Keratinocyte (primary cell): ENCODE measurements around the gene ABLIM1. TPM values are rescaled to one million over a fixed set of nuclear protein-coding genes. Genes with fewer than 3 reads are reported as not detected.

Source experiments
- DNase-seq: peaks from one replicate; pipeline ENCODE4 v3.0.0-alpha.2; 2011; ENCODE audit warnings: low read depth, missing footprints, low spot score
- FAIRE-seq: peaks from 2 replicates; lab custom pipeline; 2011; peaks lifted over from hg19 to GRCh38; lab: Jason Lieb, UNC
- H2AFZ ChIP-seq: 2 replicates; pipeline ENCODE4 v1.6.0; 2012; ENCODE audit warnings: low read length, control low read depth, inconsistent platforms; ENCODE audit not compliant: control insufficient read depth
- H3K27ac ChIP-seq: 2 replicates; pipeline ENCODE4 v1.5.1; 2011; ENCODE audit warnings: low read length; ENCODE audit not compliant: control insufficient read depth, insufficient read depth
- H3K27me3 ChIP-seq: 3 replicates; pipeline ENCODE4 v1.6.0; 2011; ENCODE audit warnings: low read length; ENCODE audit not compliant: control insufficient read depth, insufficient read depth; ENCODE audit errors: extremely low read depth
- H3K36me3 ChIP-seq, 2 experiments: 2 replicates in 1 of 2; 3 replicates in 1 of 2; pipeline ENCODE4 v1.5.1; 2011; ENCODE audit warnings: low read length in 2 of 2, mild to moderate bottlenecking in 1 of 2; ENCODE audit not compliant: control insufficient read depth in 2 of 2, insufficient read depth in 2 of 2; ENCODE audit errors: extremely low read depth in 1 of 2
- H3K4me1 ChIP-seq: 3 replicates; pipeline ENCODE4 v1.5.1; 2011; ENCODE audit warnings: low read length; ENCODE audit not compliant: control insufficient read depth, insufficient read depth; ENCODE audit errors: extremely low read depth
- H3K4me2 ChIP-seq: 3 replicates; pipeline ENCODE4 v1.6.0; 2011; ENCODE audit warnings: low read depth, low read length; ENCODE audit not compliant: control insufficient read depth, insufficient read depth; ENCODE audit errors: extremely low read depth
- H3K4me3 ChIP-seq, 3 experiments: fragments of 200-600 bp in 1 of 3; sonication (generic) in 1 of 3; 2 replicates in 2 of 3; 3 replicates in 1 of 3; pipeline ENCODE4 v1.5.1; 2011 to 2016; ENCODE audit warnings: low read length in 3 of 3, mild to moderate bottlenecking in 3 of 3, control low read depth in 2 of 3, inconsistent platforms in 1 of 3, low read depth in 1 of 3, mixed read lengths in 1 of 3, mixed run types in 1 of 3, moderate library complexity in 1 of 3; ENCODE audit not compliant: control insufficient read depth in 2 of 3, insufficient read depth in 2 of 3; ENCODE audit errors: extremely low read depth in 1 of 3
- H3K79me2 ChIP-seq: 2 replicates; pipeline ENCODE4 v1.6.0; 2012; ENCODE audit warnings: low read length; ENCODE audit not compliant: control insufficient read depth, insufficient read depth
- H3K9ac ChIP-seq: 3 replicates; pipeline ENCODE4 v1.6.0; 2011; ENCODE audit warnings: low read length; ENCODE audit not compliant: control insufficient read depth, insufficient read depth; ENCODE audit errors: extremely low read depth
- H3K9me1 ChIP-seq: 3 replicates; pipeline ENCODE4 v1.6.0; 2011; ENCODE audit warnings: low read length; ENCODE audit not compliant: control insufficient read depth, insufficient read depth; ENCODE audit errors: extremely low read depth
- H3K9me3 ChIP-seq: 2 replicates; pipeline ENCODE4 v1.5.1; 2012; ENCODE audit warnings: low read depth, low read length; ENCODE audit not compliant: control insufficient read depth
- H4K20me1 ChIP-seq: 3 replicates; pipeline ENCODE4 v1.6.0; 2011; ENCODE audit warnings: low read length; ENCODE audit not compliant: control insufficient read depth, insufficient read depth; ENCODE audit errors: extremely low read depth
- EZH2 ChIP-seq: IDR thresholded peaks from one replicate; pipeline ENCODE4 v1.6.1; 2012; ENCODE audit warnings: inconsistent platforms, mild to moderate bottlenecking, low read length, moderate library complexity
- dilution Hi-C: fragments of 300-500 bp; cut with MboI; formaldehyde crosslinking; loops from one replicate; pipeline ENCODE4 v1.7.0; 2020; ENCODE audit warnings: low sequenced_read_pairs; ENCODE audit not compliant: extremely low pct_ligation_motif_present
- polyA plus RNA-seq, 5 experiments: library from polyadenylated mRNA; depleted of rRNA in 3 of 5; stranded (reverse) in 3 of 5; stranded (forward) in 1 of 5; unstranded in 1 of 5; fragments of >200 nt; gene quantifications; 1 replicate in 1 of 5; 2 replicates in 3 of 5; 3 replicates in 1 of 5; pipeline versions ENCODE4 v1.2.1 to v1.2.3, GENCODE V29; 2011 to 2012; ENCODE audit warnings: missing spikeins in 2 of 5, low read depth in 1 of 5, low replicate concordance in 1 of 5
- TF ChIP-seq, protein P1 (sequence below), 3 experiments: IDR thresholded peaks in 1 of 3; conservative IDR thresholded peaks in 1 of 3; optimal IDR thresholded peaks in 1 of 3; 2 replicates in 2 of 3; 3 replicates in 1 of 3; pipeline versions ENCODE3 to v1.5.1; 2011; ENCODE audit warnings: low read length in 3 of 3, mild to moderate bottlenecking in 3 of 3, moderate library complexity in 2 of 3, control low read depth in 1 of 3, inconsistent platforms in 1 of 3; ENCODE audit not compliant: insufficient read depth in 2 of 3; ENCODE audit errors: extremely low read depth in 1 of 3

The ABLIM1 gene
- polyA plus RNA-seq, 1 donor (not counting 4 experiments of a cell fraction or from before 2014, with no cell fraction given): 55.2 TPM

DNA sequence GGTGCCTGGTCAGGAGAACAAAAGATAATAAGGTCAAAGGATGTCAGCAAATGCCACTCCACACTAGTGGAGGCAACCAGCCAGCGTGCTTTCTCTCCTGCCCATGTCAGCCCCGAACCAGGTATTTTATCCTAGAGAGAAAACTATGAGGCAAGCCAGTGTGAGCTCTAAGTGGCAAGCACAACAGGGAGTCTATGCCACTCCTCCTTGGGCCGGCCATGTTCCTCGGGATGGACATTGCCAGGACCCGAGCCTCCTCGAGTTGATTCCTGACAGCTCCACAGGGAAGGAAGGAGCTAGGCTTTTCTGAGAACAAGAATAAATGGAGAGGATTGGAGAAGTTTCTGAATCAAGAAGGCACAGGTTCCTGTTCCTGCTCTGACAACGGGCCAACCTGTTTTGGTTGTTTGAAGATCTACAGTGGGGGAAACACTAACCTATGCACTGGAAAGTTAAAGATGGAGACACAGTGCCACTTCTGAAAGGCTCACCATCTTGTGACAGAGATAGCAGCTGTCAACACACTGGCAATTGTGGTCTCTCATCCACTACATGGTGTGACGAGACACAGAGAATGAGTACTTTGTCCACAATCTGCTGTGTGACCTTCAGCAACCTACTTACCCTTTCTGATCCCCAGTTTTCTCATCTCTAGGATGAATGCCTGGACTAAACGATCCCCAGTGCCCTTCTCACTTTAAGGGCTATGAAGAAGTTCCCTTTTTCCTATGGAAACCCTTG is 28.8 kb downstream of the ABLIM1 start:
- Histone ChIP-seq H2AFZ (no peak overlapping the region), H3K4me3 (no peak overlapping the region), H3K9me3 (no peaks in the 10 kb centered on the region), H3K4me2 (no peak overlapping the region), H3K4me1 (peaks cover 62% of the 10 kb centered on the region), H3K27me3 (no peaks in the 10 kb centered on the region), H3K9ac (no peak overlapping the region), H3K79me2 (no peaks in the 10 kb centered on the region), H3K27ac (no peak overlapping the region), H4K20me1 (no peaks in the 10 kb centered on the region), H3K36me3 (no peaks in the 10 kb centered on the region), H3K9me1 (peaks cover 2% of the 10 kb centered on the region)
- no peak for DNase-seq
- FAIRE-seq: no peak
- TF ChIP-seq, protein P1, sequence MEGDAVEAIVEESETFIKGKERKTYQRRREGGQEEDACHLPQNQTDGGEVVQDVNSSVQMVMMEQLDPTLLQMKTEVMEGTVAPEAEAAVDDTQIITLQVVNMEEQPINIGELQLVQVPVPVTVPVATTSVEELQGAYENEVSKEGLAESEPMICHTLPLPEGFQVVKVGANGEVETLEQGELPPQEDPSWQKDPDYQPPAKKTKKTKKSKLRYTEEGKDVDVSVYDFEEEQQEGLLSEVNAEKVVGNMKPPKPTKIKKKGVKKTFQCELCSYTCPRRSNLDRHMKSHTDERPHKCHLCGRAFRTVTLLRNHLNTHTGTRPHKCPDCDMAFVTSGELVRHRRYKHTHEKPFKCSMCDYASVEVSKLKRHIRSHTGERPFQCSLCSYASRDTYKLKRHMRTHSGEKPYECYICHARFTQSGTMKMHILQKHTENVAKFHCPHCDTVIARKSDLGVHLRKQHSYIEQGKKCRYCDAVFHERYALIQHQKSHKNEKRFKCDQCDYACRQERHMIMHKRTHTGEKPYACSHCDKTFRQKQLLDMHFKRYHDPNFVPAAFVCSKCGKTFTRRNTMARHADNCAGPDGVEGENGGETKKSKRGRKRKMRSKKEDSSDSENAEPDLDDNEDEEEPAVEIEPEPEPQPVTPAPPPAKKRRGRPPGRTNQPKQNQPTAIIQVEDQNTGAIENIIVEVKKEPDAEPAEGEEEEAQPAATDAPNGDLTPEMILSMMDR (optimal IDR thresholded peaks at IDR 0.05 in 1 of 3, IDR thresholded peaks at IDR 0.05 in 1 of 3, conservative IDR thresholded peaks at IDR 0.05 in 1 of 3; ENCODE audit: extremely low read depth in 1 of 3, insufficient read depth in 2 of 3, low read length in 3 of 3): no peak
- no peak for TF ChIP-seq EZH2
- dilution Hi-C loops: no loop called here

- Histone ChIP-seq H4K20me1 (no peaks in the 10 kb centered on the region), H3K9ac (no peak overlapping the region), H3K9me1 (peaks cover 2% of the 10 kb centered on the region), H3K27me3 (no peaks in the 10 kb centered on the region), H2AFZ (no peak overlapping the region), H3K36me3 (no peaks in the 10 kb centered on the region), H3K9me3 (no peaks in the 10 kb centered on the region), H3K79me2 (no peaks in the 10 kb centered on the region), H3K4me1 (peaks cover 64% of the 10 kb centered on the region), H3K4me2 (no peak overlapping the region), H3K27ac (no peak overlapping the region), H3K4me3 (no peak overlapping the region)
- TF ChIP-seq, protein P1 (optimal IDR thresholded peaks at IDR 0.05 in 1 of 3, IDR thresholded peaks at IDR 0.05 in 1 of 3, conservative IDR thresholded peaks at IDR 0.05 in 1 of 3; ENCODE audit: extremely low read depth in 1 of 3, insufficient read depth in 2 of 3, low read length in 3 of 3): no peak
- TF ChIP-seq EZH2: no peak
- DNase-seq (no peak), FAIRE-seq (no peak)
- dilution Hi-C loops: no loop called here
Observed at GRCh38 chr10:114628106-114628505, 30.0 kb downstream of the ABLIM1 start.
